ENCODE measurements around the gene GRIFIN.

The GRIFIN gene

GRCh38 chr7:2460641-2461040, 15.6 kb downstream of the GRIFIN start (continued):
- TF ChIP-seq ZNF660 (tag by site-specific recombination; IDR thresholded peaks at IDR 0.05) (no peak), ZNF169 (tag by site-specific recombination; IDR thresholded peaks at IDR 0.05) (no peak), ZNF843 (tag by site-specific recombination; IDR thresholded peaks at IDR 0.05) (no peak), ZNF335 (tag by site-specific recombination; conservative IDR thresholded peaks at IDR 0.05) (no peak), ZNF433 (tag by site-specific recombination; IDR thresholded peaks at IDR 0.05; ENCODE audit: low read depth) (no peak), ZNF513 (tag by site-specific recombination; IDR thresholded peaks at IDR 0.05) (no peak), TRIM28 (IDR thresholded peaks at IDR 0.05; ENCODE audit: borderline replicate concordance, low read length) (no peak), ZNF10 (tag by site-specific recombination; IDR thresholded peaks at IDR 0.05) (no peak)
- TF ChIP-seq, protein P1, sequence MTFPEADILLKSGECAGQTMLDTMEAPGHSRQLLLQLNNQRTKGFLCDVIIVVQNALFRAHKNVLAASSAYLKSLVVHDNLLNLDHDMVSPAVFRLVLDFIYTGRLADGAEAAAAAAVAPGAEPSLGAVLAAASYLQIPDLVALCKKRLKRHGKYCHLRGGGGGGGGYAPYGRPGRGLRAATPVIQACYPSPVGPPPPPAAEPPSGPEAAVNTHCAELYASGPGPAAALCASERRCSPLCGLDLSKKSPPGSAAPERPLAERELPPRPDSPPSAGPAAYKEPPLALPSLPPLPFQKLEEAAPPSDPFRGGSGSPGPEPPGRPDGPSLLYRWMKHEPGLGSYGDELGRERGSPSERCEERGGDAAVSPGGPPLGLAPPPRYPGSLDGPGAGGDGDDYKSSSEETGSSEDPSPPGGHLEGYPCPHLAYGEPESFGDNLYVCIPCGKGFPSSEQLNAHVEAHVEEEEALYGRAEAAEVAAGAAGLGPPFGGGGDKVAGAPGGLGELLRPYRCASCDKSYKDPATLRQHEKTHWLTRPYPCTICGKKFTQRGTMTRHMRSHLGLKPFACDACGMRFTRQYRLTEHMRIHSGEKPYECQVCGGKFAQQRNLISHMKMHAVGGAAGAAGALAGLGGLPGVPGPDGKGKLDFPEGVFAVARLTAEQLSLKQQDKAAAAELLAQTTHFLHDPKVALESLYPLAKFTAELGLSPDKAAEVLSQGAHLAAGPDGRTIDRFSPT (tag by site-specific recombination; IDR thresholded peaks at IDR 0.05) = no peak

DNA sequence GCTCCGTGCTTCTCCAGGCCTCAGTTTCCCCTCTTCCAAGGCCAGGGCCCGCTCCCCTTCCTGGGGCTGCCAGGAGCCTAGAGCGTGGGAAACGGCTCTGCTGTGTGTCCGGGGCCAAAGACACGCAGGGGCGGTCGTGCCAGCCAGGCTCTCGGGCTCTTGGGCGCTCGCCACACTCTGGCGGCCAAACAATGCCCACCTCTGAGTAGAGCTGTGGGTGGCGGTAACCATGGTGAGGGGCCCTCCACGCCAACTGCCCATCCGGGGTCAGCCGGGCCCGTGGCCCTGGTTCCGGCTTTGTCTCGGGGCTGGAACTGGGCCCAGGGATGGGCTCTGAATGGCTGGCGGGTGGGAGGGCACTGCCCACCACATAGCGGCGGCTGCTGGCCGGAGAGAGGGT, 16.0 kb downstream of the GRIFIN start:
- no peak overlapping the region for H3K27ac ChIP-seq (ENCODE audit: extremely low read depth, low read depth, low read length)
- POLR2A ChIA-PET = no interaction called here

DNA sequence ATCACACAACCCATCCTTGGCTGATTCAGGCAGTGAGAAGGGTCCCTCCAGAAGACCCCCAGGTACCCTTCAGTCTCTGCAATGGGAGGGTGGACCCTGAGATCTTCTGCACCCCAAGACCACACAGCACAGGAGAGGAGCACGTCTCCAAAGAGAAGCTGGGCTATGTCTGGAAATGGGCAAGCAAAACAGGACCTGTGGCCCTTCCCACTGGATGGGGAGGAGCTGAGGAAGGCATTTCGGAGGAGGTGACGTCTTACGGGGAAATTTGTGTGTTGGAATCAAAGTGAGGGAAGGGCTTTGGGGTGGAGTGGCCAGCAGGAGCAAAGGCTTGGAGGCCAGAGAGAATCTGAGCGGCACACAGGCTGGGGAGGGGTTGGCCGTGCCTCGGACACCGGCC, 16.5 kb downstream of the GRIFIN start:
- ChIA-PET POLR2A (no interaction called here), CTCF (interaction anchor here (0.7 kb wide), 1 partner anchor 10 kb away, joined by 4 read pairs; no protein-coding TSS in a partner anchor)
- Histone ChIP-seq H3K36me3 (ENCODE audit: control insufficient read depth in 2 of 2, insufficient read depth in 1 of 2, low read length in 2 of 2) (no peaks in the 10 kb centered on the region), H3K9me3 (ENCODE audit: control insufficient read depth, insufficient read depth, low read depth, low read length) (no peaks in the 10 kb centered on the region), H3K27ac (ENCODE audit: extremely low read depth, low read depth, low read length) (no peak overlapping the region), H3K4me3 (ENCODE audit: low read depth, low read length) (no peak overlapping the region), H3K4me1 (ENCODE audit: control insufficient read depth, insufficient read depth, low read length) (no peaks in the 10 kb centered on the region)
- no peak for TF ChIP-seq ZNF664 (tag by site-specific recombination; IDR thresholded peaks at IDR 0.05)
- no peak for TF ChIP-seq ZNF23 (tag by site-specific recombination; IDR thresholded peaks at IDR 0.05; ENCODE audit: borderline replicate concordance)
- TF ChIP-seq ZNF501 (tag by site-specific recombination; IDR thresholded peaks at IDR 0.05) = no peak
- TF ChIP-seq ZIC2 (tag by site-specific recombination; IDR thresholded peaks at IDR 0.05) = no peak
- TF ChIP-seq ZNF138 (tag by site-specific recombination; IDR thresholded peaks at IDR 0.05; ENCODE audit: borderline replicate concordance) = no peak
- no peak for TF ChIP-seq ZNF621 (tag by site-specific recombination; IDR thresholded peaks at IDR 0.05)
- TF ChIP-seq, protein P2, sequence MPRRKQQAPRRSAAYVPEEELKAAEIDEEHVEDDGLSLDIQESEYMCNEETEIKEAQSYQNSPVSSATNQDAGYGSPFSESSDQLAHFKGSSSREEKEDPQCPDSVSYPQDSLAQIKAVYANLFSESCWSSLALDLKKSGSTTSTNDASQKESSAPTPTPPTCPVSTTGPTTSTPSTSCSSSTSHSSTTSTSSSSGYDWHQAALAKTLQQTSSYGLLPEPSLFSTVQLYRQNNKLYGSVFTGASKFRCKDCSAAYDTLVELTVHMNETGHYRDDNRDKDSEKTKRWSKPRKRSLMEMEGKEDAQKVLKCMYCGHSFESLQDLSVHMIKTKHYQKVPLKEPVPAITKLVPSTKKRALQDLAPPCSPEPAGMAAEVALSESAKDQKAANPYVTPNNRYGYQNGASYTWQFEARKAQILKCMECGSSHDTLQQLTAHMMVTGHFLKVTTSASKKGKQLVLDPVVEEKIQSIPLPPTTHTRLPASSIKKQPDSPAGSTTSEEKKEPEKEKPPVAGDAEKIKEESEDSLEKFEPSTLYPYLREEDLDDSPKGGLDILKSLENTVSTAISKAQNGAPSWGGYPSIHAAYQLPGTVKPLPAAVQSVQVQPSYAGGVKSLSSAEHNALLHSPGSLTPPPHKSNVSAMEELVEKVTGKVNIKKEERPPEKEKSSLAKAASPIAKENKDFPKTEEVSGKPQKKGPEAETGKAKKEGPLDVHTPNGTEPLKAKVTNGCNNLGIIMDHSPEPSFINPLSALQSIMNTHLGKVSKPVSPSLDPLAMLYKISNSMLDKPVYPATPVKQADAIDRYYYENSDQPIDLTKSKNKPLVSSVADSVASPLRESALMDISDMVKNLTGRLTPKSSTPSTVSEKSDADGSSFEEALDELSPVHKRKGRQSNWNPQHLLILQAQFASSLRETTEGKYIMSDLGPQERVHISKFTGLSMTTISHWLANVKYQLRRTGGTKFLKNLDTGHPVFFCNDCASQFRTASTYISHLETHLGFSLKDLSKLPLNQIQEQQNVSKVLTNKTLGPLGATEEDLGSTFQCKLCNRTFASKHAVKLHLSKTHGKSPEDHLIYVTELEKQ (tag by site-specific recombination; IDR thresholded peaks at IDR 0.05; ENCODE audit: borderline replicate concordance) = no peak
- TF ChIP-seq ZNF24 (tag by site-specific recombination; IDR thresholded peaks at IDR 0.05) = no peak
- no peak for TF ChIP-seq ZNF211 (tag by site-specific recombination; IDR thresholded peaks at IDR 0.05; ENCODE audit: low read depth)
- no peak for TF ChIP-seq ZNF626 (tag by site-specific recombination; IDR thresholded peaks at IDR 0.05)
- TF ChIP-seq KLF9 (tag by site-specific recombination; IDR thresholded peaks at IDR 0.05; ENCODE audit: low read depth) = no peak
- TF ChIP-seq ZNF48 (tag by site-specific recombination; IDR thresholded peaks at IDR 0.05) = no peak
- TF ChIP-seq KLF16 (tag by site-specific recombination; IDR thresholded peaks at IDR 0.05) = no peak
- no peak for TF ChIP-seq EGR2 (tag by site-specific recombination; IDR thresholded peaks at IDR 0.05; ENCODE audit: low read depth)

More for the DNA sequence above, 16.0 kb downstream of the GRIFIN start:
- H3K36me3 ChIP-seq (ENCODE audit: control insufficient read depth in 2 of 2, insufficient read depth in 1 of 2, low read length in 2 of 2) = no peaks in the 10 kb centered on the region
- H3K9me3 ChIP-seq (ENCODE audit: control insufficient read depth, insufficient read depth, low read depth, low read length) = no peaks in the 10 kb centered on the region
- H3K4me1 ChIP-seq (ENCODE audit: control insufficient read depth, insufficient read depth, low read length) = no peaks in the 10 kb centered on the region
- CTCF ChIA-PET = interaction anchor here (0.7 kb wide), 1 partner anchor 9 kb away, joined by 4 read pairs; no protein-coding TSS in a partner anchor
- TF ChIP-seq ZNF664 (tag by site-specific recombination; IDR thresholded peaks at IDR 0.05) = no peak
- no peak for TF ChIP-seq ZFP69B (tag by site-specific recombination; IDR thresholded peaks at IDR 0.05)
- no peak for TF ChIP-seq ZNF394 (tag by site-specific recombination; IDR thresholded peaks at IDR 0.05; ENCODE audit: borderline replicate concordance)
- TF ChIP-seq ZNF501 (tag by site-specific recombination; IDR thresholded peaks at IDR 0.05) = no peak
- no peak for TF ChIP-seq PRDM1 (tag by site-specific recombination; IDR thresholded peaks at IDR 0.05)
- TF ChIP-seq ZNF660 (tag by site-specific recombination; IDR thresholded peaks at IDR 0.05) = no peak
- TF ChIP-seq ZNF529 (tag by site-specific recombination; IDR thresholded peaks at IDR 0.05; ENCODE audit: insufficient replicate concordance) = no peak
- TF ChIP-seq MYNN (tag by site-specific recombination; IDR thresholded peaks at IDR 0.05; ENCODE audit: borderline replicate concordance) = no peak
- no peak for TF ChIP-seq ZNF707 (tag by site-specific recombination; IDR thresholded peaks at IDR 0.05)
- TF ChIP-seq ZNF214 (tag by site-specific recombination; IDR thresholded peaks at IDR 0.05; ENCODE audit: borderline replicate concordance) = no peak
- TF ChIP-seq ZNF354C (tag by site-specific recombination; IDR thresholded peaks at IDR 0.05; ENCODE audit: borderline replicate concordance, low read depth) = no peak
- TF ChIP-seq ZIC2 (tag by site-specific recombination; IDR thresholded peaks at IDR 0.05) = no peak
- TF ChIP-seq ZNF155 (tag by site-specific recombination; IDR thresholded peaks at IDR 0.05) = no peak
- TF ChIP-seq OSR2 (tag by site-specific recombination; IDR thresholded peaks at IDR 0.05) = no peak
- TF ChIP-seq ZNF596 (tag by site-specific recombination; IDR thresholded peaks at IDR 0.05) = no peak
- TF ChIP-seq ZNF174 (tag by site-specific recombination; IDR thresholded peaks at IDR 0.05) = no peak
- no peak for TF ChIP-seq REPIN1 (tag by site-specific recombination; IDR thresholded peaks at IDR 0.05; ENCODE audit: low read depth)
- TF ChIP-seq TCF7L2 (IDR thresholded peaks at IDR 0.05; ENCODE audit: borderline replicate concordance, low read depth, low read length) = no peak
- no peak for TF ChIP-seq HOXC10 (CRISPR knock-in tag; IDR thresholded peaks at IDR 0.05)
- H3K4me3 ChIP-seq (ENCODE audit: low read depth, low read length) = no peak overlapping the region

Data from HEK293 (cell line).